HG02938 (cell line): Measurements from ENCODE around the gene S100A2.

Source experiments
- ATAC-seq: cut with Tn5 transposase; IDR thresholded peaks from one replicate; pipeline ENCODE4 v1.9.1; 2021; ENCODE audit warnings: mild to moderate bottlenecking, moderate library complexity; ENCODE audit not compliant: unreplicated experiment

Gene S100A2

GRCh38 chr1:153546796-153547559 is 18.7 kb downstream of the S100A2 start:
- no peak for ATAC-seq

- no peak for ATAC-seq
These were observed 19.3 kb downstream of the S100A2 start for GRCh38 chr1:153546371-153546770.

GRCh38 chr1:153545067-153546055 is 20.3 kb downstream of the S100A2 start, which contains the start of gene S100A4:
Gene S100A4, minus strand, starts transcription at chr1:153545806. Its CDS starts 1,012 bp downstream, at chr1:153544794.
- peak; percentile 40 for ATAC-seq

GRCh38 chr1:153544453-153545066 is 21.1 kb downstream of the S100A2 start:
- ATAC-seq = no peak

DNA sequence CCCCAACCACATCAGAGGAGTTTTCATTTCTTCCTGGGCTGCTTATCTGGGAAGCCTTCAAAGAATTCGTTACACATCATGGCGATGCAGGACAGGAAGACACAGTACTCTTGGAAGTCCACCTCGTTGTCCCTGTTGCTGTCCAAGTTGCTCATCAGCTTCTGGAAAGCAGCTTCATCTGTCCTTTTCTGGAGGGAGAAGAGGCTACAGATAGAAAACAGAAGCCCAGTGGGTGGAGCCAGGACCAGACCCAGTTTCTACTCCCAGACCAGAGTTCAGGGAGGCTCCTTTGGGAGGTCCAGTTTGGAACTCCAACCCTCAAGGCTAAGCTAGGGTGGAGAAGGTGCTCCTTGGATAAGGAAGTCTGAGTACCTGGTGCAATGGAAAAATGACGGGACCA is 21.9 kb downstream of the S100A2 start:
- no peak for ATAC-seq

- no peak for ATAC-seq
These were observed 22.5 kb downstream of the S100A2 start for GRCh38 chr1:153542956-153543711.

DNA sequence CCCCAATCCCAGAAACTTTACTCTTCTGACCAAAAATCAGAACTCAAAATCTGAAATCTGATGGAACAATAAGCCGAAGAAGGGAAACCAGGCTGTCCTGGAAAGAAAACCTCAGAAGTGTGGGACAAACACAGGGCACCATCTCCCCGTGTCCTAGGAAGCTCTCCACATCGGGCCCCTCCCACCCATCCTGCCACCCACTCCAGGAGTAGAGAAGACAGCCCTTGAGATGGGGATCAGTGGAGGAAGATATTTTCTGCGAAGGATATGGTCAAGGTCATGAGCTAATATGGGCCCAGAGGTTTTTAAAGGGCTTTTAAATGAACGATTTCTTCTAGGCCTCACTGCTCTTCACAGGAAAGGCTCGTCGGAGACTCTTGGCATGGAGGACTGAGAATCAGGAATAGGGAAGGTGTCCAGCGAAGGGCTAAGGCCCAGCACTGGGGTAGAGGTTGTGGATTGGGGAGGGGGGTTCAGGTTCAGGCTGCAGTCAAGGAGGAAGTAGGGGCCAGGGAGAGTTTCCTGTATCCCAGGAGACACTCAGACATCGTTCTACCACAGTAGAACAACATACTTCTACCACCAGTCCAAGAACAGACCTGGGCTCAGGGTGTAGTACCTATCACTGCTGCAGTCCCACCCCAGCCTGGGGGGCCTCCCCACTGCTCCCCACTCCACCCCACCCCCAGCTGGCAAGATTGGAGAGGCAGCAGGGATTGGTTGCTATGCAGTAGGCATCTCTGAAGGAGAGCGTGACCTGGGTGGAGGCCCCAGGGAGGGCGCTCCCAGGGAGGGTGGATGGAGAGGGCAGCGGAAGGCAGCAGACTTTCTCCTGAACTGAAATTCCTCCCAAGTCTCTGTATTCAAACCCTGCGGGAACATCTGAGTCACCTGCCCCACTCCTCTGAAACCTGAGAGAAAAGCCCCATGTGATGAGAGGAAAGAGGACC is 23.7 kb downstream of the S100A2 start:
- no peak for ATAC-seq

DNA sequence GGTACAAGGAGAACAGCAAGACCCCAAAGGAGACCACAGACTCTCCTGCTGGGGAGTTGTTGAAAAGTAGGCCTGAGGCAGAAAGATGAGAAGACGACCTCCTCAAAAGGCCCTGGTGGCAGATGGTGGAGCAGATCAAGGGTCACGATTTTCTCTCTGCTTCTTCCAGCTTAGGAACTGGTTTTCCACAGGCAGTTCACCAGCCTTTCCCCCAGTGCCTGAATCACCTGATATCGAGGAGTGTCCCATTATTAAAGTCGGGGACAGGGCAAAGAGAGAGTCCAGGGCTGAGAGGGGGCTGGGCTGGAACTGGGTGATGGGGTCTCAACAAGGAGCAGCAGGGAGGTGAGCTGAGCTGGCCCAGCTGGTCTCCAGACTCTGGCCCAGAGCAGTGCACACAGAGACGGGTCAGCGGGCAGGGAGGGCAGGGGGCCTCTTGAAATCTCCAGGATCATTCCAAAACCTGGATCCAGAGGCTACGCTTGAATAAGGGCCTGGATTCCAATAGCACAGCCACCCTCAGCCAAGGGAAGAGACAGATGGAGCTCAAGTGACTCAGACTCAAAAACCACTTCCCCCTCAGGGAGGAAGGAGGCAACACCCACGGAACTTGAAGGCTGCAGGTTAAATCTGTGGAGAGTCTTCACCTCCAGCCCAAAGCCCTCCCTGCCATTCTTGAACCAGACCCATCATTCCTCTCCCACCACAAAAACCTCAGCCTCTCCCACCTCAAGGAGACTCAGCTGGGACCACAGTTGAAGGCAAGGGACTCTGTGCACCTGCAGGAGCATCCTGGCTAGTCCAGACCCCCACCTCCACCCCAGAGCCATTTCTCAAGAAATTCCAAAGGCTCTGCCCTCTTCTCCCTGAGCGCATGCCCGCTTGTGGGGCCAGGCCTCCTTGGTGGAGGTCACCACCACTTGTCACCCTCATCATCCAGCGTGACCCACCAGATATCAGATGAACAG is 25.0 kb downstream of the S100A2 start, which contains the start of gene S100A5:
Gene S100A5 (minus strand): TSS at position 541 of the 968 bp plus-strand sequence. CDS start 743 bp downstream, outside the sequence.
- no peak for ATAC-seq

- no peak for ATAC-seq
These were observed 26.1 kb downstream of the S100A2 start for GRCh38 chr1:153539395-153540093.

DNA sequence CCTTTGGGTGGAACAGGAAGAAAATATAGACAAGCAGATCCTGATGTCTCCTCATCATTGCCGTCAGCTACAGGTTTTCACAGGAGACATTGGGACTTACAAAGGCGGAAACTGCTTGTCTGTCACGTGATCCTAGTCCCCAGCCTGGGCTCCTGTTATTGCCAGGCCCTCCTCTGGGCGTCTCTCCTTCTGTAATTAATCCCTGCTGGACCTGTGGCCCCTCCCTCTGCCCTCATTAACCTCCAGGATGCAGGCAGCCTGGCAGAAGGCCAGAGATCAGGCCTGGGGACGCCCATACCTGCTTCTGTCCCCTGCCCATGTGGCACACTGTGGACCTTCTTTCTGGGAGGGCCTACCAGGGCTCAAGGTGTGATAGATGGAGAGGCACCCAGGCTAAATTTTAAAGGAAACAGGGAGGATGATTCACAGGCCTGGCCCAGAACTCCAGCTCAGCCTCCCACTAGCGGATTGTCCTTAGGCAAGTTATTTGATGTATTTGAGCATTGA is 27.3 kb downstream of the S100A2 start:
- no peak for ATAC-seq

DNA sequence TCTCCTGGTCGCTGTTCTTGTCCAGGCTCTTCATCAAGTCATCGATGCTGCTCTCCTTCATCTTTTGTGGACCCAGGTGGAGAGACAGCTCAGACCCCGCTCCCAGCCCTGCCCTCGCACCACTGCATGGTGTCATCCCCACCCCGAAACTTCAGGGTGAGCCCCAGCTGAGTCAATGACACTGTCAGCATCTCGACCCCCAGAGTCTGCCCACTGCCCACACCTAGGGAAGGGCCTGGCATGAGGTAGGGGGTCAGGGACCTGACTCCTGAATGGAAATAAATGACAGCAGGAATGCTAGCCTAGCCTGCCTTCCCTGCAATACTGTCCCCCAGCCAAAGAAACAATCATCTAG is 28.3 kb downstream of the S100A2 start:
- no peak for ATAC-seq

- ATAC-seq = no peak
These were observed 28.8 kb downstream of the S100A2 start for GRCh38 chr1:153536671-153537375.

- no peak for ATAC-seq
These were observed 29.5 kb downstream of the S100A2 start for GRCh38 chr1:153536012-153536670.

- ATAC-seq = no peak
These were observed 30.2 kb downstream of the S100A2 start, which contains the start of gene S100A6 for GRCh38 chr1:153535242-153536011. Gene S100A6, minus strand, starts transcription at chr1:153535991. Its CDS starts 652 bp downstream, at chr1:153535339.

- no peak for ATAC-seq
These were observed 30.8 kb downstream of the S100A2 start for GRCh38 chr1:153534925-153535241.
